Measurements from ENCODE around the gene EIF5.

Gene EIF5

DNA sequence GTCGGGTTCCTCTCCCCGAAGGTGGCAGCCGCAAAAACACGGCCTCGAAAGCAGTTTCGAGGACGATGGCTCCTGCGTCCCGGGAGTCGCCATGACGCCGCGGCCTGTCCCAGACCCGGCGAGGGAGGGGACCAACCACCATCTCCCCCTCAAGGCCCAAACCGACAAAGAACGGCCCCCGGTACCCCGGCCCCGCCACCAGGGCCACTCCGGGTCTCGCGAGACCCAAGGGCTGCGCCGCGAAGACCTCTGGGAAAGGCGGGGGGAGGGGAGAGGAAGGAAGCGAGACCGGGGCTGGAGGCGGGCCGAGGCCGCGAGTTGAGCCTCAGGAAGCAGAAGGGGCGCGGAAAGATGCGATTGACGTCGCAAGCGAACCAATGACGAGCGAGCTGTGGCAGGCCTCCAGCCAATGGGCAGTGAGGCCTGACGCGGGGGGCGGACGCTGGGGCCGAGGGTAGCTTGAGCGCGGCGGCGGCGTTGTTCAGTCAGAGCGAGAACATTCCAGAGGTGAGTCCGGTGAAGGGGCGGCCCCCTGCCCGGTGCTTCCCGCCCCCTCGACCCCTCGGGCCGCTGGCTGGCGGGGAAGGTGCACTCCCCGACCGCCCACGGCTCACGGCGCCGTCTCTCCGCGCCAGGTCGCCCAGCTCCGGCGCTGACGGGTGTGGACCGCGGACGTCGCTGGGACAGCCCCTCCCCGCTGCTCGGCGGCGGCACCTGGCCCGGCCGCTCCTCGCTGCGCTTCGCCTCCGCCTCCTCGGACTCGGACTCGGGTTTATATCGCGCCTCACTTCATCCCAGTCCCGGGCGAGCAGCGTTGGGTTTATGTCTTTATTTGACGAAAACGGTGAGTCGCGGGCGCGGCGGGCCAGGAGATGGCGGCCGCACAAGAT lies at the start of gene EIF5:
EIF5 (plus strand) TSS at position 484 of the 890 bp plus-strand sequence. CDS start 1,624 bp downstream, outside the sequence.
- DNase-seq: peak; percentile 91

DNA sequence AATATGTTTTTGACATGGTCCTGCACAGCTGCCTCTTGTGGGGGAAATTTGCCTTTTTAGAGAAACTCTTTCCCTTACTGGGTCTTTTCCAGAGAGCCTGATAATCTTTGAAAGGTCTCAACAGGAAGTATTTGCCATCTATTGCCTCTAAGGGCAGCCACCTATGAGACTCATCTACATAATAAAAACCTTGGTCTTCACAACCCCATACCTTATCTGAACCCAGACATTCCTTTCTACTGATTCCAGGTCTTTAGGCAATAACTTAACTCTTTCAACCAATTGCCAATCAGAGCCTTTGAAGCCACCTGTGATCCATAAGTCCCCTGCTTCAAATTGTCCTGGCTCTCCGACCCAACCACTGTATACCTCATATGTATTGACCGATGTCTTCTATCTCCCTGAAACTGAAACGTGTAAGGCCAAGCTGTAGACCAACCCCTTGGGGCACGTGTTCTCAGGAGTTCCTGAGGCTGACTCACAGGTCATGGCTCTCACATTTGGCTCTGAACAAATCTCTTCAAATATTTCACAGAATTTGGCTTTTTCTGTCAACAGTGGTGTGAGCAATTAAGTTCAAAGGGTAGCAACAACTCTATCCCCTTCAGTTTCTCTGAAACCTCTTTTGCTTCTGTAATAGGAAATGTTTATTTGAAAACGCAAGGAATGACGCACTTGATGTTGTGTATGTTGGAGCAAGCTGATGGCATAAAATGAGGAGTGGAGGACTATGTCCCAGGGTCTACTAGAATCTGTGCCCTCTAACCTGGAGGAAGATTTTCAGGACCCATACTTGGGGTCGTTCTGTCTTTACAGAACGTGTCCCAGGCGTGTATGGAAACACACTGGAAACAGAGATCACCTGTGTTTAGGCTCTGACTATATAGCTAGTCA lies 49.2 kb upstream of the EIF5 start:
- DNase-seq: peak; percentile 55

DNA sequence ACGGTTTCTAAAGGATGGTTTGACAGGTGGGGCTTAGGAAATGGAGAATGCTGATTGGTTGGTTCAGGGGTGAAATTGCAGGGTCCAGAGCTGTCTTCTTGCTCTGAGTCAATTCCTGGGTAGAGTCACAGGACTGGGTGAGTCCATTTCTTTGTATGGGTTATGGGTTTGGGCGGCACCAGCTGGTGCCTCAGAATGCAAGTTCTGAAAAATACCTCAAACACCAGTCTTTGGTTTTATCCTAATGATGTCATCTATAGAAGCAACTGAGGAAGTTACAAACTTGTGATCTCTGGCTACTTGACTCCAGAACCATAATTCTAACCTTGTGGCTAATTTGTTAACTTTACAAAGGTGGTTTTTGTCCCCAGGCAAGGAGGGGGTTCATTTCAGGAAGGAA lies 47.6 kb upstream of the EIF5 start:
- peak; percentile 21 for DNase-seq

DNA sequence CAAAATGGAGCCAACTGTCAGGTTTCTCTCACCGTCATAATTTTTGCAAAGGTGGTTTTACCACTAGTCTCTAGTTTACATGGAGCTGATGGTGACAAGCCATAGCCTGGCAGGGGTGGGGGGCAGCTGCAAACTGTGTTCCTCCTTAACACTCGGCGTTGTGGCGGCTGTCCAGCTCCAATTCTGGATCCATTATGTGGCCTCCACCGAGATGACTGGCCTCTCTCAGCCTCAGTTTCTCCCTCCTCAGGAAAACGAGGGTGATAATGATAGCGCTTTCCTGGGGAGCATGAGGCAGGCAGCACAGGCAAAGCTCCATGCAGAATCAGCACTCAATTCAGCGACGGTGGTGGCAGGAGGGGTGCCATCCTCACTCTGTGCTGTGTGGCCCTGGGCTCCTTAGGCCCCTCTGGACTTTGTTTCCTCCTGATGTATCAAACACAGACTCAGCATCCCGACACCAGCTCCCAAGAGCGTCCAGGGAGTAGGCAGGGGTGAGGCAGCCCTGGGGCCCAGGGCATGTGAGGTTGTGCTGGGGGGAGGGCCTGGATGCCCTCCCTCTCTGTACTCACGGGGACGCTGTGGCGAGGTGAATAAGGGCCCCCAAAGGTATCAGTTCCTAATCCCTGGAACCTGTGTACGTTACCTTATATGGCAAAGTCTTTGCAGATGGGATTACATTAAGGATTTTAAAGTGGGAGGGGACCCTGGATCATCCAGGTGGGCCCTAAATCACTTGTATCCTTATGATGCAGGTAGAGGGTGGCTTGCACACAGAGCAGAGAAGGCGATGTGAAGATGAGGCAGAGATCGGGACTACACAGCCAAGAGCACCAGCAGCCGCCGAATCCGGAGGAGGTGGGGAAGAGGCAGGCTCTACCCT lies 46.8 kb upstream of the EIF5 start:
- no peak for DNase-seq

DNA sequence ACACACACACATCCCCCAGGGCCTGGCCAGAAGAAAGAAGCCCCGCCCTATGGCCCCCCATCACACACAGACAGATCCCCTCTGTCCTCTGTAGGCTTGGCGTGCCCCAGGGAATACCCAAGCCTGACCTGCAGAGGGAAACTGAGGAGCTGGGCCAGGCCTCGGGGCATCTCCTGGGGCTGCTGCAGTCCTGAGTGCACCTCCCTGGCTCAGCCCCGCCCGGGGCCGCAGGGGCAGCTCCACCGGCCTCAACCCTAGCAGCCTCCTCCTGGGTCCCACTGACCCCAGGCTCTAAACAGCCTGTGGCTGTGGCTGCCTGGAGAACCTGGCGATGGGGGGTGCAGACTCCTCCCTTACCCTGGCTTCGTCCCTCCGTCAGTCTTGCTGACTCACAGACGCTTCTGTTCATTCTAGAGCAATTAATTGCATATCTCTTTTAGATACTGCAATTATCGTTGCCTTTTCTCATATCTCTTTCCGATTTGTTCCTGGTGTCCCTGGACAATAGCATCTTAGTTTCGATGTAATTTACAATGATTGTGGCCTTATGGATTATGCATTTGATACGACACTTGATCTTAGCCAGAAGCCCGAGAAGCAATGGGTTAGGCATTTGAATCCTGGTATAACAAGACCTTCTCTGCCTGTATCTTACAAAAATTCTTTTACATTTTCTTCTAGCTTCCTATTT lies 45.8 kb upstream of the EIF5 start:
- no peak for DNase-seq

DNA sequence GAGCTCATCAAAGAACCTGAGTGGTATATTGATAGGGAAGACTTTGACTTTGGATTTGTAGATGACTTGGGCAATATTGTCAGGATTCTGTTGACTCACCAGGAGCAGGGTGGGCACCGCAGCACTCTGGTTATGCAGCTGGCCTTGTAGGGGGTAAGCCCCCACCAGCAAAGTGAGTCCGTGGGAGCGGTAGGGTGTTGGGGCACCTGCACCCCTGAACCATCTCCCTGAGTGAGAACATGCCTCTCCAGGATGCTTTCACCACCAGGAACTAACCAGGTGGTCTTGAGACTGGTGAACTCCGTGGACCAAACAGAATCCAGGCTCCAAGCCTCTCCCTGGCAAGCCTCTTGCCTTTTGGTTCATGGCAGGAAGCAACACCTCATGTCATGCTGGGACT lies 44.0 kb upstream of the EIF5 start:
- no peak for DNase-seq

DNA sequence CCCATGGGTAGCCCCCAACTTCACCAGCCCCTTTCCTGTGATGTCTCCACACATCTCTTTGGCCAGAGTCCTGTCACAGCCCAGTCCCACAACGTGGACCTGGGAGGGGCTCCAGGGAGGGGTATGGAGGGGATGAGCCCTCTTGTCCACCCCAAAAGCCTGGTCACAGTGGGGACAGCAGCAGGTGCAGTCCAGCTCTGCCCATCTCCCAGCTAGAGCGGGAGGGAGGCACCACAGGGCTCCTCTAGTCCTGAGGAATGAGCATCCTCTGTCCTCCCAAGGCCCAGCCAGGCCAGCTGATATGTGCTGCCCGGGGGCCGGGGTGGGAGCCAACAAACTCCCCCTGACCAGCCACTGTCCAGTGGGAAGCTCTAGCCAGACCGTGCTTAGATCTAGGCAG lies 43.5 kb upstream of the EIF5 start:
- DNase-seq: no peak

- DNase-seq: no peak
These were observed 43.1 kb upstream of the EIF5 start for GRCh38 chr14:103290961-103291360.

- DNase-seq: peak; percentile 36
These were observed 41.3 kb upstream of the EIF5 start for GRCh38 chr14:103292426-103293374.

GRCh38 chr14:103293465-103293864 lies 40.6 kb upstream of the EIF5 start:
- DNase-seq: no peak

GRCh38 chr14:103294091-103294490 lies 39.9 kb upstream of the EIF5 start:
- no peak for DNase-seq

GRCh38 chr14:103296007-103296406 lies 38.0 kb upstream of the EIF5 start:
- DNase-seq: no peak

DNA sequence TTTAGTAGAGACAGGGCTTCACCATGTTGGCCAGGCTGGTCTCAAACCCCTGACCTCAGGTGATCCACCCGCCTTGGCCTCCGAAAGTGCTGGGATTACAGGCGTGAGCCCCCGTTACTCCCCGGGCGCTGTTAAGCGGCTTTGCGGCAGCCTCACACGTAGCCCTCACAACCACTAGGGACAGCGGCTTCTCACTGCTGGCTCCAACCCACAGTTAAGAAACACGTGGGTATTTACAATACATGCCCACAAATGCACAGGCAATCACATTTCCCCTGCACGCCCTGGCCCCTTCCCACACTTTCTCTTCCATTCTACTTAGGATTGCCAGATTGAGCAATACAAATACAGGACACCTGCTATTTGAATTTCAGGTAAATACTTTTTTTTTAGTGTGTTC lies 37.0 kb upstream of the EIF5 start:
- DNase-seq: no peak

- no peak for DNase-seq
These were observed 35.4 kb upstream of the EIF5 start for GRCh38 chr14:103298620-103299019.

DNA sequence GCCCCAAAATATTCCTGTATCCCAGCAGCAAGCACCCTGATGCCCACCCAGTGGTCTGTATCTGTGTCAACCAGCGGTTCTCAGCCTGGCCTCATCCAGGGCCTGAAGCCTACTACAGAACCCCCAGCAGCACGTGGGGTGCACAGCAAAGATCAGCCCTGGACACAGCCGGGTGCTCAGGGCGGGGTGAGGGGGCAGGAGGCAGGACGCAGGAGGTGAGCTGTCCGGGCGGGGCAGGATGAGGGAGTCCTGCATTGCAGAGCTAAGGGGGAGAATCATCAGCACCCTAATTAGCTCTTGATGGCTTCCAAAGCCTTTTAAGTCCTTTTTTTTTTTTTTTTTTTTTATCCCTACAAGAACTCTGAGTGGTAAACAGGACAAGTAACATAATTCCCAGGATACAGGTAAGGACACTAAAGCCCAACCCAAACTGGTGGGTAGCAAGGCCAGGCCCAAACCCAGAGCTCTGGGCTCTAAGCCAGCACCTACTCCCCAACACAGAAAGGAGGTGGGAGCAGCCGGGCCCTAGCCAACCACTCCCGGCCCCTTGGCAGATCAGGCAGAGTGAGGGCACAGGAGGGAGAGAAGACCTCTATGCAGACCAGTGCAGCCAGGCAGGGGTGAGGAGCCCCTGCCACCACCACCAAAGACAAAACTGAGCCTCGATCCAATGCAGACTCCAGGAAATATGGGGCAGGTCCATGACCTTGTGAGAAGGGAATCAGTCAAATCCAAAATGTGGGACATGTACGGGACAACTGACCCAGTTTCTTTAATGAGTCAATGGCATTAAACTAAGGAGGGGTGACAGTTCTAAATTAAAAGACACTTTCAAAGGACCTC lies 32.3 kb upstream of the EIF5 start:
- DNase-seq: peak; percentile 42

- DNase-seq: no peak
These were observed 31.1 kb upstream of the EIF5 start for GRCh38 chr14:103302966-103303365.

DNA sequence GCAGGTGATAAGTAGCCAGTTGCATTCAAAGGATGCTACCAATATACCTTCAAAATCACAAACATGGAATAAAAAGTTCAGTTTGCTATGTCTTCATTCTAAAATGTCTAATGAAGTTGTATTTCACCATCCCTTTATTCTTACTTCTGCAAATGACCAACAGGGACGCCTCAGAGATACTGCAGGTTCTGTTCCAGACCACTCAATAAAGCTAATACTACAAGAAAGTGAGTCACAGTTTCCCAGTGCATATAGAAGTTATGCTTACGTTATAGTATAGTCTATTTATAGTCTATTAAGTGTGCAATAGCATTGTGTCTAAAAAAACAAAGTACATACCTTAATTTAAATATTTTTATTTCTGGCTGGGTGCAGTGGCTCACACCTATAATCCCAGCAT lies 29.3 kb upstream of the EIF5 start:
- DNase-seq: no peak

DNA sequence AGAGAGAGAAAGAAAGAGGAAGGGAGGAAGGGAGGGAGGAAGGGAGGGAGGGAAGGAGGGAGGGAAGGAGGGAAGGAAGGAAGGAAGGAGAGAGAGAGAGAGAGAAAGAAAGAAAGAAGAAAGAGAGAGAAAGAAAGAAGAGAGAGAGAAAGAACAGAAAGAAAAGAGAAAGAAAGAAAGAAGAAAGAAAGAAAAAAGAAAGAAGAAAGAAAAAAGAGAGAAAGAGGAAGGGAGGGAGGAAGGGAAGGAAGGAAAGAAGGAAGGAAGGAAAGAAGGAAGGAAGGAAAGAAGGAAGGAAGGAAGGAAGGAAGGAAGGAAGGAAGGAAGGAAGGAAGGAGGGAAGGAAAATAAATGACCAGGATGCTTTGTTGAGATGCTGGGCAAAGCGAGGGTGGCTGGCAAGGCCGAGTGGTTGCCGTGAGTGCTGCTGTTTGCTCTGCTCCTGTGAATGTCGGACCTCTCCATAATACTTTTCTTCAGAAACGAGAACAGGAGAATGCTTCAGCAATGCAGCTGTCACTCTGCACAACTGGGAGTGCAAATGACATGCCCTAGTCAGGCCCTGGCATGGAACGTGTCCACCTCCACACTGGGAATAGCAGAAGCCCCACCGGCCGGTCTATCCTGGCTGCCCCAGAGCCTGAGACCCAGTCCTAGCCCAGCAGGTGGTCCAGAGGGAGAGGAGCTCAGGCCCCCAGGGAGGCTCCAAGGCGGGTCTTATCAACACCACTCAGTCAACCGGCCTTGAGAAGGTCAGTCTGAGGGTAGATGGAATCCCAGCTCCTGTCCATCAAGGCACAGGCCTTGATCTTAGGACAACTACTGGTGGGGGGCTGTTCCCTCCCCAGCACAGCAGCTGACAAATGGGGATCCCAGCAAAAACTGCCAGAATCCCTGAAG lies 25.1 kb upstream of the EIF5 start:
- no peak for DNase-seq

GRCh38 chr14:103310576-103311095 lies 23.4 kb upstream of the EIF5 start:
- DNase-seq: no peak

Data from NCI-H226 (cell line).